Stimulated activated CD4-positive, alpha-beta T cell treated with anti-CD3 and anti-CD28 coated beads, Interleukin-15, amount 100 ng/mL, for 24 hours (primary cell): ENCODE results near the gene SRGAP2.
"Not testable (repeated sequence)": the region's sequence is repeated elsewhere in the genome, so short reads cannot be mapped to it uniquely, and the experiment has no call there.

Experiments used
- DNase-seq: peaks from one replicate; pipeline ENCODE4 v3.0.0-alpha.2; 2020

SRGAP2 gene

DNA sequence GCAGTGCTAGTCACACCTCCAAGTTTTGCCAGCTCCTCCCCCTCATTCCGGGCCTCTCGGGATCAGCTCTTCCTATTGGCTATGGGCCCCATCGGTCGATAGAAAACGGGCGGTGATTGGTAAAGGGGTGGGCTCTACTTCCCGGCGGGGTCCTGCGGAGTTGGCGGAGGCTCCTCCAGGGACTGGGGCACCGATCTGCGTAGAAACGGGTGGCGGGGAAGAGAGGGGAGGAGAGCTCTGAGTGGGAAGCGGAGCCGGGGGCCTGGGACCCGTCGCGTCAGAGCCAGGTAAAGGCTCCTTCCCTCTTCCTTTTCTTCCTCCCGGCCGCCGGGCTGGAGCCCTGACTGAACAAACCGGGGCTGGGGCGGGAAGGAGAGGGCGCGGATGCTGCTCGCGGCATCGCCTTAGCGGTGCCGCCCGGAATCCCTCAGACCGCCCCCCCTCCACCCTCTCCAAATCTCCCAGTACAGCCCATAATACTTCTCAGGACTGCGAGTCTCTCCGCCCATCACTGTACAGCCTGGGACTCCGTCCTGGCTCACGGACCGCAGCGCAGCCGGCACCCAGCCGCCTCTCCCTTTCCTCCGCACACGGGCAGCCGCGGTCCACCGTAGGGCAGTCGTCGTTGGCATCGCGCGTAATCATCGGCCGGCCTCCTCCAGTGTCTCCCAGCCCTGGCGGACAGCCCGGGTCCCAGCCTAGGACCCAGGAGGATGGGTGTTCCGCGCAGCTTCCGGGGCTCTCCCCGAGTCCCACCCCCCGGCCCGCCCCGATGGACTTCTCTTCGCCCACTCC lies at the start of gene SRGAP2:
TSS of gene SRGAP2 (plus strand) at position 178 of the 795 bp plus-strand sequence. CDS start 2,430 bp downstream, outside the sequence.
- DNase-seq = peak; percentile 69

DNA sequence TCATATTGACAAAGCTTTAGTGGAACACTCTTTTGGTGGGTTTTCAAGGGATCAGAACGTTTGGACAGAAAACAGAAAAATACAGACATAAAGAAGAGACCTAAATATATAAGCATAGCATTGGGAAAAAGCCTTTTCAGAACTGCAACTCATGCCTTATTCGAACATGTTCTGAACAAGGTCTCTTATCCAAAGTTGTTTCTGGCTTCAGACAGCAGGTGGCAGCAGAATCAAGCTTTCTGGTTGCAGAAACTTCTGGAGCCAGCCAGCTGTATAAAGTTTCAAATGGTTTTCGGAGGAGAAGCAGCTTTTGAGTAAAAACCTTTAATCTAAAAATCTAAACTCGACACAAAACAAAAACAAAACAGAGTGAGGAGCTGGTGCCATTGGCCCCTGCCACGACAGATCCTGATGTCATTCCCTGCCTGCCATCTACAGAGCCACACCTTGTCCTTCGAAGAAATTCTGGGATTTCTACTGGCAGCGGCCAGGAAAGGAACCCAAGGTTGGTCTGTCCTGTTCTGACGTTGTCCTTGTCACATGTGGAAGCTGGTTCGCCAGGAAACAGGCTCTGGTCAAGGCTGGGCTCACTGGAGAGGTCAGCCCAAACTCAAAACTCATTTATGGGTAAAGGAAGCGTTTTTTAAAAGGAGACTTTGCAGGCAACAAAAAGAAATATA lies 35.9 kb upstream of the SRGAP2 start:
- not testable (repeated sequence) for DNase-seq

DNA sequence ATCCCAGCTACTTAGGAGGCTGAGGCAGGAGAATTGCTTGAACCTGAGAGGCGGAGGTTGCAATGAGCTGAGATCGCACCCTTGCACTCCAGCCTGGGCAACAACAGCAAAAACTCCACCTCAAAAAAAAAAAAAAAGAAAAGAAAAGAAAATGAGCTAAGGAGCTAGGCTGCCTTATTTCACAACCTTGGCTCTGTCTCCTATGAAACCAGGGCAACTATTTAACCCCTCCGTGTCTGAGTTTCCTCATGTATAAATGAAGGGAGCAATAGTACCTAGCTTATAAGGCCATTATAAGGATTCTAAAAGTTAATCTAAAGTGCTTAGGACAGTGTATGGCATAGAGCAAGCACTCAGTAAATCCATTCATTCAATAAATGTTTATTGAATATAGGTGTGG lies 33.5 kb upstream of the SRGAP2 start:
- not testable (repeated sequence) for DNase-seq

DNA sequence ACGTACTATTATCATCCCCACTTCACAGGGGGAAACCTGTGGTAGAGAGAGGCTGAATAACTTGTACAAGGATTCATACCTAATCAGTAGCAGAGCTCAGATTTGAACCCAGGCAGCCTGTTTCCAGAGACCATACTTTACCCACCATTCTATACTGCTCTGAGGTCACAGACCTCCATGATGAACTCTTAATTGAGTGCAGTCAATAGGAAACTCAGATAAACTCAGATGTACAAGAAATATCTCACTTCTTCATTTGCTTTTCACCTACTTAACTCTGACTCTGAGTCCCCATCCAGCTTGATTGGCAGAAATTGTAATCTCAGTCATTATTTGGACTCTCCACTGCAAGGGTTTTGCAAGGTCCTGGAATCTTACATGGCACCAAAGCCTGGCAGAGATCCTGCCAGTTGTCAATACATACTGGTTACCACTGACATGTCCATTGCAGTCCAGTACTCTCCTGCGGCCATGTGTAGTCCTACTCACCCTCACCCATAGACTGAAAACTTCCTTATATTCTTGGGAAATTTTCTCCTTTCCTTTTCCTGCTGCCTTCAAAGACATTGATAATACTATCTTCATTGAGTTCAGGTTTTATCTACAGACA lies 30.1 kb upstream of the SRGAP2 start:
- not testable (repeated sequence) for DNase-seq

DNA sequence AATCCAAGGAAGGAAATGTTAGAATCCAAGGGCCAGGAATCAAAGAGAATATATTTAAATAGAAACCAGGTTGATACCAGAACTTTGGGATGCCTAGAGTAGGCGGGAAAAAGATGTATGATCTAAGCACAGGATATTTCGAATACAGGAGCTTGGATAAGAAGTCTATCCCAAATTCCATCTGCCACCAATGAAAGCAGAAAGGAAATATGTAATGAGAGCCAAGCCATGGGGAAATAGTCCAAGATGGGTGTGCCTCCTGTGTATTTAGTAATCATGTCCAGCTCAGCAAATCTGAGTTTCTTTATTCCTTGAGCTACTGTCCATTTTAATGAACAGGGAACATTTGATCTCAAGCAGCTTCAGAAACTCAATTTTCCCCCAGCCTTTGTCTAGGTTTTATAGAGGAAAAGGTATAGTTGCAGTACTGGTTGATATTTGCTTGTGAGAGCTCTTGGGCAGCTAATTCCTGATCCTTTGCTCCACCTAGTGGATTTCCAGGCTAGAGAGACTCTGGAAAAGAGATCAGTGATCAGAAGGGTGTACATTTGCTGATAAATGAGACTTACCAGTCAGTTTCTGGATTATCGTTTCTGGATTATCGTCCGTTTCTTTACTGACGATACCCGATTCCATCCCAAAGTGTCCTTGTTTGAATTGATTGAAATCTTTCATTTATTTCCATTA lies 29.0 kb upstream of the SRGAP2 start:
- DNase-seq = not testable (repeated sequence)

DNA sequence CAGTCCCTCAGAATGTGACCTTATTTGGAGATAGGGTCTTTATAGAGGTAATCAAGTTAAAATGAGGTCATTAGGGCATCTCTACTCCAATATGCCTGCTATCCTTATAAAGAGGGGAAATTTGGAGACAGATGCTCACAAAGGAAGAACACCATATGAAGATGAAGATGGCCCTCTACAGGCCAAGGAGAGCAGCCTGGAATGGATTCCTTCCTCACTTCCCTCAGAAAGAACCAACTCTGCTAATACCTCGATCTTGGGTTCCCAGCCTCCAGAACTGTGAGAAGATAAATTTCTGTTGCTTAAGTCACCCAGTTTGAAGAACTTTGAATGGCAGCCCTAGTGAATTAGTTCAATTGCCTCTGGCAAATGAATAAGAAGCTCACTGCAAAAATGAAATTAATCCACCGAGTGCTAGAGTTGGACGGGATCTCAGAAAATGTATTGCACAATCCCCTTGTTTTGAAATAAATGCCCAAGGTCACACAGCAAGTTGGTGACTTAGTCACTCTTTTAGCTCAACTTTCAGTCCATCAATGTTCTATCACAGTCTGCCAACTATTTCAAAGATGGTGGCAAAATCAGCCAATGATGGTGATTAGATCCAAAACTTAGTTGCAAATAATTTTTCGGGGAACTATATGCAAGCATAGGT lies 27.8 kb upstream of the SRGAP2 start:
- not testable (repeated sequence) for DNase-seq

DNA sequence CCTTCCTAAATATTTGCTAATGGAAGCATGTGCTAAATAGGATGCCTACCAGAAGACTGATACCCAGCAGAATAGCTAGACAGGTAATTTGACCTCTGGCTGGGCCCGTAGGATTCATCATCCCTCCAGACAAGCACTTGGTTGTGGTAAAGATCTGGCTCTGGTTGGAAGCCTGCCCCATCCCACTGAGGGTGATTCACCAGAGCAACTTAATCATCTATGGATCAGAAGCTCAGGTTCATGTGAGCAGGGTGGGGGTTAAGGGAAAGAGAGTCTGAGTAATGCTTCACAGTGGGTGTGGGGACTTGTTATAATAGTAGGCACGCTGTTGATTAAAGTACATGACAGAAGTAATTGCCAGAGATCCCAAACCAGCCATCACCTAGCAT lies 27.2 kb upstream of the SRGAP2 start:
- peak; percentile 24 for DNase-seq

DNA sequence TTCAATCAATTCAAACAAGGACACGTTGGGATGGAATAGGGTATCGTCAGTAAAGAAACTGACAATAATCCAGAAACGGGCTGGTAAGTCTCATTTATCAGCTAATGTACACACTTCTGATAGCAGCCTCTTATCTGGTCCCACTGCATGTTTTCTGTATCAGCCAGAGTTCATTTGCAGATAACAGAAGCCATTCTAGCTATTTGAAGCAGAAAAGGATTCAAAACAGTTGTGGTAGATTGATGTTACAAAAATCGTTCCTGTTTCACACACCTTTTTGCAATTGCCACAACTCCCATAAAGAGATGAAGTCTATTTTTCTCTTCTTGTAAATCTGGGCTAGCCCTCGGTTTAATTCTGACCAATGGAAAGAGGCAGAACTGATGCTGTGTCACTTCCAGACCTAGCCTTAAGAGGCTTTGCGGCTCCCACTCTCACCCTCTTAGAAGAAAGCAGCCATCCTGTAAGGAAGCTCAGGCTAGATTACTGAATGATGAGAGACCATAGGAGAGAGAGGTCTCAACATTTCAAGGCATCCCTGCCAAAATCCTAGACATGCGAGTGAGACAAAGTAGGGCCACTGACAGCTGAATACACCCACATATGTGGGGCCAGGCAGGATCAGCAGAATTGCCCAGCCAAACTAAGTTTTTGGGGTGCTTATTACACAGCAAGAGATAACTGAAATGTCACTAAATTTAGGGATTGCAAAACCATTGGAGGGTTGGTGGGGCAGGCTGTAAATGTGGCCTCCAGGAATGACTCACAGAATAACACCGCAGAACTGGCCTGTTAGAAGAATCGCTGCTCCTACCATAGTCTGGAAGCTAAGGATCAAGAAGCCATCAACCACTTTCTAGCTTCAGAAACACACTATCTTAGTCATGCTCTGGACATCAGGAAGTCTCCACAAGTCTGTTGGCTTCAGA lies 25.0 kb upstream of the SRGAP2 start:
- not testable (repeated sequence) for DNase-seq

DNA sequence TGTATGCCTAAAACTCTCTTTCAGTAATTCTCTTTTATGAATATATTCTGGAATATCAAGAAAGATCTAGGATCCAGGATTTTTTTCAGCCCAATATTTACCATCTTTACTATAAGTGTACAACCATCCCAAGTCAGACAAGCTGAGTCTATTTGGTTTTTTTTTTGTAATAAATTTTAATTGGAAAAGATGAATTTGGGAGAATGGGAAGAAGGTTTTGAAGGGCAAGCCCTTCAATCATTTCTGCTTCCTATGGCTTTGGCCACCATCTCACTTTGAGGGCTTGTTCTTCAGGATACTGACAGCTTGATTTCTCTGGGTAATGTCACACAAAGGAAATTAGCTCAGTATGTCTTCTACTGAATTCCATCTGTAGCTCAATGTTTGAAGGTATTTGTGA lies 23.7 kb upstream of the SRGAP2 start:
- not testable (repeated sequence) for DNase-seq

DNA sequence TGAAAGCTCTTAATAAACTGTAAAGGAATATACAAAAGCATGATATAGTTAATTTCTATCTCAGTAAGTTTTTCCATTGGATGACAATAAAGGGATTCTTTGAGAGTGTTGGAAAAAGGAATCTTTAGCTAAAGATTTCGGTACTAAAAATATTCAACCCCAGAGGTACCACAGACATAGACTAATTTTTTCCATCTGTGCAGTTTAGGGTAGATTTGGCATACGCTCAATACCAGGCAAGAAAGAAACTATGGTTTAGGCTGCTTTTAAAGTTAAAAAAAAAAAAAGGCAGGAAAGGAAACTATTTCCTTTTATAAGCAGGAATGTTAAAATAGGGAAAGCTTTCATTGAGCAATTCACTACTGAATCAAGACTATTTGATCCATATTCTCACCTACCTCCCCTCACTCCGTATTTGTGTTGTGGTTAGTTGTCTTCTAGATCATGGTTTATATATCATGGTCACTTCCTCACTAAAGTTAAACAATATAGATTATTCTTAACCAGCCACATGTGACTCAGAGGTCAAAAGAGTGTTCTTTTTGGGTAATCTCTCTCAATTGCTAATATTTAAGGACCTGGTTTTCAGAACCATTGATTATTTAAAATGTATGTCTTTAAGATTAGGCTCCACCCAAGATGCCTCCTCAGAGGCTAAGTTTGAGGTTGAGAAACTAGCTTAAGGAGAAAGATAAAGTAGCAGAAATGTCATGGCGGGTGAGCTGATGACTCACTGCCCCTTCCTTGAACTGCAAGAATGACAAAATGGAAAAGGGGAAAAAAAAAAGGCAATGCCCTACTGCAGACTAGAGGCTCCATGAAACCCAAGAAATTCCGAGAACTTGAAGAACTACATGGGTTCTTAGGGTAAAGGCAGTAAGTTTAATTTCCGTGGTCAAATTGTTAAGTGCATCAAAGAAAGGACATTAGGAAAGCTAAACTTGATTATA lies 20.7 kb upstream of the SRGAP2 start:
- DNase-seq = not testable (repeated sequence)

DNA sequence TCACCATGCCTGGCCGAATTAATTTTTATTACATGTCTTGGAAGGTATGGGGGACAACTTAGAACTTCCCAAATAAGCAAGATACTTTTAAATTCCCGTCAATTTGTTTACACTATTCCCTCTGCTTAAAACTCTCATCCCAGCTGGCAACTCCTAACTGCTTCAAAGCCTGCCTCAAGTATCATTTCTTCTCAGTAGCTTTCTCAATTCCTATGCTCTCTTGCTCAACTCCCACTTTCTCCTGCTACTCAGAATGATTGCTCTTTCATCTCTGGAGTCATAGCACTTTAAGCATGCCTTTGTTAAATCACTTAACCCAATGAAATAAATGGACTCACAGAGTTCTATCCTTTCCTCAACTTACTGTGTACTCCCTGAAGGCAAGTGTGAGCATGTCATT lies 19.6 kb upstream of the SRGAP2 start:
- DNase-seq = not testable (repeated sequence)

DNA sequence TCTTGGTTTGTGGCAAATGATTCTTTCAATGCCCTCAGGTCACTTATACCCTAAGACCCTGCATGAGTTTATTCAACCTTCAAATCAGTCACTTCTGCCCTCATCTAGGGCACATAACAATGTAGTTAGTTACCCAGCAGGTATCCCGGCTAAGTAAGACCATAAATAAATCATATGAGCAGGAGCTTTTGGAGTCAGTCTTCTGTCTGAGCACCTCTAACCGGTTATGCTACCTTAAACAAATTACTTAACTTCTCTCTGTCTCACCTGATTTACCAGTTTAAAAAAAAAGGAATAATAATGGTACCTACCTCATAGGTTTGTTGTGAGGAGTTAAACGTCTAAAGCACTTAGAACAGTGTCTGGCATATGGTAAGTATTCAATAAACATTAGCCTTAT lies 17.6 kb upstream of the SRGAP2 start:
- DNase-seq = not testable (repeated sequence)

DNA sequence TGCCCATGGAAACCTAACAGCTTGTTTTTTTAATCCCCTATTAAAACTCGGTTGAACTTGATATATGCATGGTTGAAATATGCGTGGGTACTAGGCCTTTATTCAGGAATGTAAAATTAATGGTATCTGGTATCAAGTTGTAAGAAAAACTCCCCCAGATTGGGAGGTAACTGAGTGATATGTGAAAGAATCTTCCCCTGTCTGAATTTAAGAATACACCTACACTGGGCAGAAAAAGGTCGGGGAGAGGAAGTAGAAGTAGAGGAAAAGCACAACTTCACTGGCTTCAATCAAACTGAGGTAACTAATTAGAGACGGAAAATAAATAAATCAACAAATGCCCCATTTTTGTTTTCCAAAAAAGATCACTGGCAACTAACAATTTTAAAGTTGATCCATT lies 16.5 kb upstream of the SRGAP2 start:
- DNase-seq = not testable (repeated sequence)

DNA sequence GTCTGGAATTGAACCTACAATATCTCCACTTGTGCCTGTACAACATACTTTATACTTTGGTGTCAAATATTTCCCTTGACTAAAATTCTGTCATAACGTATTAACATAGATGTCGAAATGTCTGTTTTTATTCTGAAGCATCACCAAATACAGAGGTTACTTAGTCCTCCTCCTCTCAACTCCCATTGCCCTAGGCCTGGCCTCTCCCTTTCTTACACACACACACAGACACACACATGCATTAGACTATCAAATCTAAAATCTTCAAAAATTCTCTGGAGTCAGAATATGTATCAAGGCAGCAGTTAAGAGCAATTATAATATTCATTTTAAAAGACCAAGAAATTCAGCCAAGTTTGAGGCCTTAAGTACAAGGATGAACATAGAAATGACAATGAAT lies 8.2 kb upstream of the SRGAP2 start:
- DNase-seq = not testable (repeated sequence)

DNA sequence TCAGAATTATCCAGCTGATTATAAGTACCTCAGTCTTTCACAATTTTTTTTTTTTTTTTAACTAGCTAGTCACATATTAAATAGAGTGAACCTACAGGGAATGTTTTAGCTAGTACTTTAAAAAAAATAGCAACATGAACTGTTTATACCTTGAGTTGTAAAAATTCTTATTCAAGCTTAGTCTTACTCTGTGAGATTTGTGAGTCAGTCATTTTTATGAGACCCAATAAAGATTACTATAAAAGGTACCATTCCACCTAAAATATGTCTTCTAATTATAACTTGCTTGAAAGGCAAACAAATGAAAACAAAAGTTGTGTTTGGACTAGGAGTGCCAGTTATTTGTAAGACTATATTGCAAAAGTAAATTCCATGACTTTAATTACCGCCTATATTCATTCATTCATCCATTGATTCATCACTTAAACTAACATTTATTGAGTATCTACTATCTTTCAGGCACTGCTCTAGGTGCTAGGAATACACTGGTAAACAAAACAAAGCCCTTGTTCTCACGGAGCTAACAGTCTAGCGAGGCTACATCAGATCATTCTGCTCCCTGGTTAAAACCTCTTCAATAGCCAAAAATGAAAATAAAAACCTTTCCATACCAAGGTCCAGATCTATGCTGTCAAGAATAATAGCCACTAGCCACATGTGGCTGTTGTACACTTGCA lies 6.5 kb upstream of the SRGAP2 start:
- not testable (repeated sequence) for DNase-seq

DNA sequence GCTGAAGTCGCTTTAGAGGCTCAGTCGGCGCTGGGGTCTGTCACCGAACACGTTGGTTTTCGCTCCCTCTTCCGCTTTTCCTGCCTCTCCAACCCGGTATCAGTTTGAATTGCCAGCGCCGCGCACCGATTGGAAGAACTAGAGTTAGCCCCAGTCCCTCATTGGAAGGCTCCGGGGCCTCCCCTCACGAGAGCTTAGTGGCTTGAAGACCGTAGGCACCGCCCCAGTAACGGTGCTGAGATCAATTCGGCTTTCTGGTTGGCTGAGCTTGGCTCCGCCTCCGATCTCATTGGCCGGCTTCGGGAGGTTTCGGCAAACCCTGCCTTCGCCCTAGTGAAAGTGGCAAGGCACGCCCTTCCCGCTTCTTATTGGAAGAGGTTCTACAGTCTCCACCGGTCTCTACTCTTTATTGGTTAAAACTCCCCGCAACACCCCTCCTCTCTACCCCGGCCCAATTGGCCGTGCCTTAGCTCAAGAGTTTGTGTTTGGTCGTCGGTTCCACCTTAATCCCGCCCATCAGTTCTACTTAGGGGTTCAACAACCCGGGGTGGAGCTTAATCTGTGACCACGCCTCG lies 465 bp upstream of the SRGAP2 start, which contains the start of gene FAM72A:
TSS of gene FAM72A (minus strand) at position 51 of the 575 bp plus-strand sequence. CDS start 814 bp downstream, outside the sequence.
- DNase-seq = peak; percentile 96

DNA sequence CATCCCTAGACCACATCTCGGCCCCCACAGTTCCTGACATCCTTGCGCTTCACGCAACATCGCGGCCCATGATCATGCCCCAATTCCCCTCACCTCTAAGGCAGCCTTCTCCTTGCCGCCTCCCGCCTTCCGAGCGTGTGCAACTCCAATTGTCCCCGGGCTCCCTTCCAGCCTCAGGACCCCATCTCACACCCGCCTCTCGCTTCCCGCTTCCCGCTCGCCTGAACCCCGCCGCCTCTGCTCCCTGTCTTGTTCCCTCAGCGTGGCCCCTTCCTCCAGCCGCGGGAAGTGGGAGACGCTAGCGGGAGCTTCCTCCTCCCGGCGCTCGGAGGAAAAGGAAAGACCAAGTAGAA lies 794 bp downstream of the SRGAP2 start:
- peak; percentile 17 for DNase-seq

DNA sequence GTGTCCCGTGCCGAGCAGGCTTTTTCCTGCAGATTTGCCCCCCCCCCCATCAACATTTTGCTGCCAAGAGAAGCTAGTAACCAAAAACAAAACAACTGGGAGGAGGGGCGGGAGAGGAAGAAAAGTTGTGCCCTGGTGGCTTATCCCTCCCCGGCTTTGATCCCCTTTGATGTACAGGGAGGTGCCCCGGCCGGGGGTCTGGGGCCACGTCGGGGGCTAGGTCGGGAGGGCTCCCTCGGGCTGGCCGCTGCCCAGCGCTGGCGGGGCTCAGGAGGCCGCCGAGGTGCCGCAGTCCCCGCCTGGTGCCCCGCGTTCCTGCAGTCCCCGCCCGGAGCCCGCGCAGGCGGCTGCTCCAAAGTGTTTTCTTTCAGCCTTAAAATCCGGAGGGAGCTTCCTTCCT lies 1.5 kb downstream of the SRGAP2 start:
- peak; percentile 14 for DNase-seq

DNA sequence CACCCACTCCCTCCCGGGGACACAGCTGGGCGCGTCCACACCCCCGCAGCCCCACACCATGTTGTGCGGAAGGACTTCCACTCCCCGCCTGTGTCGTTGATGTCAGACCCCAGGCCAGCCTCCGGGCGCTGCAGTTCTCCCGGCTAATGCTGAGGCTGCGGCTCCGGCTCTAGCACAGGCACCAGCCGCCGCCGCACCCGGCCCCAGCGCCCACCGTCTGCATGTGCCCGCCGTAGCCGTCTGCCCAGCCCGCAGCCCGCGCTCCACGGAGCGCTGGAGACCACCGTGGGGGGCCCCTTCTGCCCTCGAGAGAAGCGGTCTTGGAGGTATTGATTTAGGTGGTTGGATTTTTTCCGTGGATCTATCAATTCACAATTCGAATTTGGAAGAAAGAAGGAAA lies 2.2 kb downstream of the SRGAP2 start:
- peak; percentile 15 for DNase-seq
